Stimulated activated CD4-positive, alpha-beta T cell treated with anti-CD3 and anti-CD28 coated beads, TNF-alpha, amount 100 ng/mL, for 1 hour (primary cell): ENCODE results near the gene KIRREL1.

Source experiments
- DNase-seq, 3 donors: peaks; one replicate each; pipeline ENCODE4 v3.0.0-alpha.2; 2020; ENCODE audit warnings: low read depth in 3 of 3, low spot score in 1 of 3

KIRREL1 gene

DNA sequence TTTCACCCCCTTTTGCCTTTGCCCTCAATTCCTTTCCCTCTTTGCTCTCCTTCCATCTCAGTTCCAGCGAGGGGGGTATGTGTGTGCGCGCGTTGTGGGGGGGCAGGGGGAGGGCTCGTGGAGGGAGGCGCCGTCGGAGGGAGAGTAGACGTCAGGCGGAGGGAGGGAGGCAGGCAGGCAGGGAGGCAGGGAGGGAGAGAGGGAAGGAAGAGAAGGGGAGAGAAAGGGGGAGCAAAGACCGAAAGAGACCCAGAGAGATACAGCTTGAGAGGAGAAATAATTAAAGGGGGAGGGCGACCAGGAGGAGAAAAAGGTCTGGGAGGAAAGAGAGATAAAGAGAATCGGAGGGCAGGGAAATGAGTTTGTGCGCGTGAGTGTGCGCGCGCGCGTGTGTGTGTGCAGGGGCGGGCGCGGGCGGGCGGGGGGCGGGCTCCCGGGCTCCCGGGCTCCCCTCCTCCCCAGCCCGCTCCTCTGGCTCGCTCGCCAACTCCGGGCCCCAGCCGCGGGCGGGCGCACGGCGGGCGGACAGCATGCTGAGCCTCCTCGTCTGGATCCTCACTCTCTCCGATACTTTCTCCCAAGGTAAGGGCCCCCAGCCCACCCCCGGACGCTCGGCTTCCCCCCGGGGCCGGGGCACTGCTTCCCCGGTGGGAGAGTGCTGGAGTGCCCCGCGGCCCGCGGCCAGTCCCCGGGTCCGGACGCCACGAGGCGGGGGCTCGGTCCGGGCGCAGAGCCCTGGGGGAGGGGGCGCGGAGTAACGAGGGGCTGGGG is at the start of gene KIRREL1:
Gene KIRREL1 (plus strand): TSS at position 499 of the 771 bp plus-strand sequence. CDS start 32 bp downstream, at position 531.
- no peak for DNase-seq

DNA sequence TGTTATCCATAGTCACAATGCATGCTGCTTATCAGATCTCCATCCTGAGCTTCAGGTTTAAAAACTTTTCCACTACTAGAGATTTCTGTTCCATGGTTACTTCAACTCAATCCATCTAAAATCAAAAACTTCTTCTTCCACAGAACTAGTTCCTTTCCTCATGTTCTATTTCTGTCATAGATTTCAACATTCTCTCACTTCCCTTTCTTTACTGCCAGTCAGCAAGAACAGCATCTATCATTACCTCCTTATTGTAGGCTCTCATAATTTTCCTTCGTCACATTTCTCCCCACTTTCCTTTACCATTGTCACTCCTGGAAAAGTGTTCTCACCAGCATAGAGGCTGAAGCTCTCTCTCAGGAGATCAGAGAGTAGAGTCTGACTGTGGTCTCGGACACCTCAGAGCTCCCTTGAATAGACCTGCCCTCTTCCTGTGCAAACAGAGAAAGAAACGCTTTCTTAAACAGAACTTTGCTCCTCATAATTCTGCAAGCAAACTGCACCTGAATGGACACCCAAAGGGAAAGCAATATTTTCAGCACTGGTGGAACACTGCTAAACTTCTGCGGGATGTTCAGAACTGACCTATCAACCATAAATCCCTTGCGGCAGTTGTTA is 48.7 kb upstream of the KIRREL1 start:
- no peak for DNase-seq

DNA sequence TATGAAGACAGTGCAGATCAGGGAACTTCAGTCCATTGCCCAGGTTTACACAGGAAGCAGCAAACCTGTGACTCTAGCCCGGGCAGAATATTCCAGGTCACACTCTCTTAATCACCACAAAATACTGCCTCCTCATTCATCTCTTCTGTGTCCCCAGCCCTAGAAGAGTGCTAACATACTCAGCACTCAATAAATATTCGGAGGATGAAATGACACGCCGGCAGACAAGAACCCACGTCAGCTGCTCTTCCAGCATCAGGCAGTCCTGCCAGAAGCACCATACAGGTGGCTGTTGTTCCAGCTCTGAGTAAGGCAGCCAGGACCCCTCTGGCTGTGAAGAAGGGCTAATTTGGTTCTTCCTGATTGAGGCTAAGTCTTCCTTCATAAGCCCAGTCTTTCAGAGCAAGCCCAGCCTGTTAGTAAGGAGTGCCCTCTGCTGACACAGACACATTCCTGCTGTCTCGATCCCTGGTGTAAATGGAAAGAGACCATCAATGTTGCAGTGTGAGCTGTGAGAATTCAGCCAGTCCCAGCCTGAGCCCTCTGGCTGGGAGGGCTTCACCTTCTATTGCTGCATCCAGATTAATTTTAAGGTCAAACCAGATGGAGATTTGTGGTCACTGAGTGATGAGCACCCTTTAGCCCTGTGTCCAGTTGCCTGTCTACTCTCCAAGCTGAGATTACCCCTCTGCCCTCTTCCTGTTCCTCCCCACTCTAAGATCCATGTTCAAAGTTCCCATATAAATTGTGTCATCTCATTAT is 45.0 kb upstream of the KIRREL1 start:
- no peak for DNase-seq

DNA sequence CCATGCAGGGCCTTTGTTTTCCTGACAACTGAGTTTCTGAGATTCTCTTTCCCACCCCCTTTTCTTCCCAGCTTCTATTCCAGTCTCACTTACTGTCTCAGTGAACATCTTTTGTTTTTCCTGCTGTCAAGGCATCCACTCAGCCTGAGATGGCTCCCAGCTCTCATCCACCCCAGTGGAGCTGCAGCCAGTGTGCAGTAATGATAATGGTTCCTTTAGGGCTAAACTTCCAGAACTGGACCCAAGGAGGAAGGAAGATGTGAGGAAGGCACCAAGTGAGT is 44.4 kb upstream of the KIRREL1 start:
- no peak for DNase-seq

DNA sequence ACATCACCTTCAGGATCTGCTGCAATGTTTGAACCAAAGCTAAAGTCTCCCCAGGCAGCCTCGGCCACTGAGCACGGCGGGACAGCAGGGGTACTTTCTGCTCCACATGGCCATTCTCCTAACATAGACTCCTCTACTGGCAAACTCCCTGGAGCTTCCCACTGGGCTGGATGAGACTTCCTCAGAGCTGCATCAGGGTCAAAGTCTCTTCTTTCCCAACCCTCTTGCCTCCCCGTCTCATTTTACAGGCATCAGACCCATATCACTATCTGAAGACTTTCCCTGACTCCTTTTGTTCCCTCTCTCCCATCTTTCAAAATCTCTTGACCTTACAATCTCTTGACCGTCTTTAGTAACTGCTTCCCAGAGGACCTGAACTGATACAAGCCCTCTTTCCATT is 42.2 kb upstream of the KIRREL1 start:
- no peak for DNase-seq

DNA sequence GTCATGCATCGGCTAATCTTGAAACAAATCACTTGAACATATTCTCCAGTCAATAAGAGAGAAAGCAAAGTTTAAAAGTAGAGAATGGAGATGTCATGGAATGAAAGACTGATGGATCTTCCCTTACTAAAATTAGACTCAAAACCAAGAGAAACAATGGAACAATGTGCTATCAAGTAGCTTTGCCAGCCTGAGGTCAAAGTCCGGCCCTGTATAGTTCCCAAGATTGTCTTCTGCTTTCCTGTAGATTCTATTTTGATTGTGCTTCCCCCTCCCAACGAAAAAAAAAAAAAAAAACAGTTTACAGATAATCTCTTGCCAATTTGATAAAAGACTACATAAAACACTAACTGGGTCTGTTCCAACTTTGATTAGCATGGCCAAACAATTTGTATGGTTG is 40.8 kb upstream of the KIRREL1 start:
- DNase-seq = no peak

DNA sequence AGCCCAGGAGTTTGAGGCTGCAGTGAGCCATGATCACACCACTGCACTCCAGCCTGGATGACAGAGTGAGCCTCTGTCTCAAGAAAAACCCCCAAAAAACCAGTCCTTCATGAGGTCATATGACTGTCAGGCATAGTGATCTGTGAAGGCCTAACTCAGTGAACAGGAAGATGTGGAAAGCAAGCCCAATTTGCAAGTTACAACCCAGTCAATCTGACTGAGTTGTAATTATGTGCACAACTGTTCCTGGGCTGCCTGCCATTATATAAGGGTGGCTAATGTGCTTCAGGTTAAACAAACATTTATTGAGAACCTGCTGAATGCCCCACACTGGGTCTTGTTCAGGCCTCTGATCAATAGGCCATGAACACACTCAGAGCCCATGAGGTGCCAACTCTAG is 38.2 kb upstream of the KIRREL1 start:
- no peak for DNase-seq

DNA sequence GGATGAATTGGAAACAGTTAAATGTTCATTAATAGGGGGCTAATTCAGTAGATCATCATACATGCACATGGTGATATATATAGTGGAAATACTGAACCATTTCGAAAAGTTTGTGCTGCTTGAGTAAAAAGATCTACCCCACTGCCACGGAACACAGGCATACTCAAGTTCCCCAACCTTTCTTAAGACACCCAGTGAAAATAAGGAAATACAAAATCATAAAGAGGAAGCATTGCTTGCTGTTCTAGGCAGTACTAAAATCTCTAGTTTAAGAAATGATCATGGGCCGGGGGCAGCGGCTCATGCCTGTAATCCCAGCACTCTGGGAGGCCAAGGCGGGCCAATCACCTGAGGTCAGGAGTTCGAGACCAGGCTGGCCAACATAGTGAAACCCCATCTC is 37.6 kb upstream of the KIRREL1 start:
- DNase-seq = no peak

DNA sequence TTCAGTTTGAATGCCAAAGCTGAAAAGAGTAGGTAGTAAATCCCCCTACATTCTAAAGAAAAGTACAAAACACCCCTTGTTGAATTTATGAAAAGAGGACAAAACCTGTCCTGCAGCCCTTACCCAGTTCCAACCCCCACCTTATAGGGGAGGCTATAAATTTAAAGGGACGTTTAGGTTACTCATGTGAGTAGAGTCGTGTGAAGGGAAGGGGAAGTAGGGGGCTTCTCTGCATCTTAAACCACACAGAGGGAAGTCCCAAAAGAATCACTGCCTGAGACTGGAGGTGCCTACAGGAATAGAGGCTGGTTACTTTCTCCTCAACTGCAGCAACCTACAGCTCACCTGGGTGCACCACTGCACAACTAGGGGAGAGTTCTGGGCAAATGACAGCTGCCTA is 36.7 kb upstream of the KIRREL1 start:
- DNase-seq = no peak

DNA sequence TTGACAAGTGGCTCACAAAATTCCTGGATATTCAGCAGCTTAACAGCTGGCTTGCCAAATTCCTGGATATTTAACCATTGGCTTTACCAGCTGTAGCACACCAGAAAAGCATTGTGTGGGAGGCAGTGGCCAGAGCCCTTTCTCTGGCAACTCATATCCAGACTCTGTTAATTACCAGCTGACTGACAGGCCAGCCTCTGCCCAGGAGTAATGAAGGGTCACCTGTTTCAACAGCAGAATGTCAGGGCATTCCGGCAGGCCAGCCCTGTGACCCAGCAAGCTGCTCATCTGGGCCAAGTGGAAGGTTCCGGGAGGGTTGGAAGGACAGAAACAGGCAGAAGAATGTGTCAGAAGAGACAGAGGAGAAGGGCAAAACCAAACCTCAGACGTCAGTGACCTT is 35.2 kb upstream of the KIRREL1 start:
- no peak for DNase-seq

DNA sequence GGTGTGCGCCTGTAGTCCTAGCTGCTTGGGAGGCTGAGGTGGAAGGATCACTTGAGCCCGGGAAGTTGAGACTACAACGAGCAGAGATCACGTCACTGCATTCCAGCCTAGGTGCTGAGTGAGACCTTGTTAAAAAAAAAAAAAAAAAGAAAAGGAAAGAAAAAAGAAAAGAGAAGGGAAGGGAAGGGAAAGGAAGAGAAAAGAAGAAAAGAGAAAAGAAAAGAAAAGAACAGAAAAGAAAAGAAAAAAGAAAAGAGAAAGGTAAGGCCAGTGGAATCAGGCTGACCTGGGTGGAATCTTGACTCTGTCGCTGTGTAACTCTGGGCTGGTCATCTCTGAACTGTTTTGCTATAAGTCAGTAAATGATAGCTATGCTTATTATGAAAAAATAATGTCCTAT is 33.7 kb upstream of the KIRREL1 start:
- no peak for DNase-seq

DNA sequence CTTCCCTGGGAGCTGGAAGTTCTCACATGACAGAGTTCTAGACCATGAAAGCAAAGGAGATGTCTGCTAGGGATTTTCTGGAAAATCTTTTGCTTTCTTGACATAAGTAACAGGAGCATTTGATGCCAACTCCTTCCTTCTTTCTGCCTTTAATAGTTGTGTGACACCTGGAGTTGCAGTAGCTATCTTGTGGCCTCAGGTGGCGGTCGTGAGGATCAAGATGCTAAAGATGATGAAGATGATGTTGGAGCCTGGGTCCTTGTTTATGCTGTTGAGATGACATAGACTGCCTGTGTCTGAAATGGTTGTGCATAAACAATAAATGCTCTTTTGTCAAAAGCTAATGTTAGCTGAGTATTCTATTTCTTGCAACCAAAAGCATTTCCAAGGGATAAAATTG is 32.7 kb upstream of the KIRREL1 start:
- DNase-seq = no peak

DNA sequence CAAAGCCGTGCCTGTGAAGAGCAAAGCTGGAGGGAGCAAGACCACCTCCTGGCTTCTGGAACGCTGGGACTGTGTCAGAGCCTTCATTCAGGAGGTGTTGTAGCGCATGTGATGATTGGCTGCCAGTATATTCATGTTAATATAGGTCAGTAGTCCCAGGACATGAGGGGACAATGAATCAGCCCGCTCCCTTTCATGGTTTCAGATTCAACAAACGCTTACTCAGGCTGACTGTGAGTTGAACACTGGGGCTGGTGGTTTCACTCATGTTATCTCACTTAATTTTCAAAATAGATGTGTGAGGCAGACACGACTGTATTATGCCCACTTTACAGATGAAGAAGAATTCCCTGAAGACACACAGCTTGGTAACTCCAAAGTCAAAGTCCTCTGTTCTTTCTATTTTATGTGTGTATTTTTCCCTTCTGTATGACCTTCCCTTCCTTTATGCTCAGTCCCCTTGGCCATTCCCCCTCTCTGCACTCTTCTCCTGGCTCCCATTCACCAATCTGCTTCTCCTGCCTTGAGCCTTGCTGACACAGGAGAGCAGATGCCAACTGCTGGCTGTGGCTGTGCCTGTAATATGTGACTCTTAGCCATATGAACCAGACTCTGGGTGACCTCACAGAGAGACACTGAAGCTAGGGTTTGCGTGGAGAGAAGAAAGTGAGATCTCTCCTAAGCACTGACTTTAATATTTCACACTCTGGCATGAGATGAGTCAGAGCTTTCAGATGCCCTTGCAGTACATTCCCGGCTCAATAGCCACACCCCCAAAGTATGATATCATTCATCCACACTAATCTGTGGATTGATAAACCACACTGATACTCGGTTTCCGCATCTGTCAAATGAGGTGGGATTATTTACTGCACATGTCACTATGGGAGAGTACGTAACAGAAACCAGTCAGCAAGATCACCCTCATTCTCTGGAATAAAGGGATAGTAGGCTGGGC is 31.4 kb upstream of the KIRREL1 start:
- no peak for DNase-seq

DNA sequence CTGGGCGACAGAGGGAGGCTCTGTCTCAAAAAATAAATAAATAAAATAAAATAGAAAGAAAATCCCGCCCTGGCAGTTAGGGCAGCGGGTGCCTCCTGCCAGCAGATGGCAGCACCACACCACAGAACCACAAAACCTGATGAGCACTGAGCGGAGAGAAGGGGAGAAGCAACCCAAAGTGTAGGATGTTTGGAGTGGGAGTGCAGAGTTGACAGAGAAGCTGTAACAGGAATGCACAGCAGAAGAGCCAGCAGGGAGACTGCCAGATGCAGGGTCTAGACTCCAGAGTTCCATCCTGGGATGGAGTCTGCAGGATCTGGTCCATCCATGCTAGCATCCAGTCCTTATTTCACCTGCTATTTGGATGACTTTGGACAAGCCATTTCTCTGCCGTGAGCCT is 29.7 kb upstream of the KIRREL1 start:
- peak in 2 of 3 donors; percentile 3 to 33 for DNase-seq

DNA sequence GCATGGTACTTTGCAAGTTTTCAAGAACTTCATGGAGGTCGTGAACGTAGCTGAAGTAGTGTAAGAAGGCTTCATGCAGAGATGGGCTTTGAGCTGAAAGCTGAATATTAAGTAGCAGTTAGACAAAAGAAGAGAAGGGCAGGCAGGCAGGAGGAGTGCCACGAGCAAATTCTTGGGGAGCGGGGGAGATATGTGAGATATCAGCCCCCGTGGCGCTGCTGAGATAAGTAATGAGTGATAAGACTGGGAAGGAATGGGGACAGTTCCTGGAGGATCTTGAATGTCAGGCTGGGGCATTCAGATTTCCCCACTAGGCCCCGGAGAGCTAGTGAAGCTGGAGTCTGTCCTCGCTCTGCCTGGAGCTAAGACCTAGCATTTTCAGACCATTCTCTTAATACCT is 27.9 kb upstream of the KIRREL1 start:
- DNase-seq = no peak

DNA sequence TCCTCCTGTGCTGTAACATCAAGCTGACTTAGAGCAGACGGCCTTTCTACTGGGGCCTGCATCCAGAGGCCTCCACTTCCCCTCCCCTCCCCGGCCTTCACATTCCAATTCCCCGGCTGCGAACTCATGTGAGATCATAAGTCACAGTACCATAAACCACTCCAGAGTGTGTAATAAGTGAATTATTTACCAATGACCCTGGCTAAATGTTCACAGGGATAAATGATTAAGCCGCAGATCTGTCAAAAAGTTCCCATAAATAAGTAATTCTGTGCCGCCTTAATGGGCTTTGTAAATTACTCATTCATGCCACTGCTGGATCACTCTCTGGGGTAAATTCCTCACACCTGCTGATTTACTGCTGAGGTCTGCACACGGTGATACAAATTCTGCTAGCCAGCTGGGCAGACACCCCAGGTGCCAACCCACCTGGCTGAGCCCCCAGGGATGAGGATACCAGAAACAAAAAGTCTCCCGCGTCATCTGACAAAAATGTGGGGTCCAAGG is 27.4 kb upstream of the KIRREL1 start:
- DNase-seq = no peak

DNA sequence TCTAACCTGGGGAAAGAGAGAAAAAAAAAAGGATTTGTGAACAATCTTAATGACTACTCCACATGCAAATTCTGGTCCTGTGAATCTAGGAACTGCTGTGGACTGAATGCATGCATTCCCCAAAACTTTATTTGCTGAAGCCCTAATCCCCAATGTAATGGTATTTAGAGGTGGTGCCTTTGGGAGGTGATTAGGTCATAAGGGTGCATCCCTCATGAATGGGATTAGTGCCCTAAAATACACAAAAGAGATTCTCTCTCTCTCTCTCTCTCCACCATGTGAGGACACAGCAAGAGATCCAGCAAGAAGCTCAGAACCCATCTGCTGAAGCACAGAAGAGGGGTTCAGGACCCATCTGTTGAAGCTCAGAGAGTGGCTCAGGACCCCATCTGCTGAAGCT is 26.2 kb upstream of the KIRREL1 start:
- DNase-seq = no peak

DNA sequence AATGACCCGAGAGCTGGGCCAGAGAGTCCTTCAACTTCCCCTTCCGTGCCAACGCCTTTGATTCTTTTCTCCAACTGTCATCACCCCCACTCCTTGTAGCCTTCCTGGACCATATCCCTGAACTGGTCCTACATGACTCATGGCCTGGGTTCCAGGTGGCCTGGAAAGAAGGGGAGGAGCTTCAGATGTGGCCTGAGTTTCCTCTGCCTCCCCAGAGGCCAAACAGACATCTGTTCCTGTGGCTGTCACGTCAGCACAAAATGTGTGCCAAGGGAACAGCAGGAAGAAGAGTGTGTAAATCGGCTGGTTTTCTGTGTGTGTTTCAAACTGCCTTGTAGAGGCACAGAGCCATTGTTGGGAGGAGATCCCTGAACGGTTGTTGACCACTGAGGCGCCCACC is 24.9 kb upstream of the KIRREL1 start:
- no peak for DNase-seq

DNA sequence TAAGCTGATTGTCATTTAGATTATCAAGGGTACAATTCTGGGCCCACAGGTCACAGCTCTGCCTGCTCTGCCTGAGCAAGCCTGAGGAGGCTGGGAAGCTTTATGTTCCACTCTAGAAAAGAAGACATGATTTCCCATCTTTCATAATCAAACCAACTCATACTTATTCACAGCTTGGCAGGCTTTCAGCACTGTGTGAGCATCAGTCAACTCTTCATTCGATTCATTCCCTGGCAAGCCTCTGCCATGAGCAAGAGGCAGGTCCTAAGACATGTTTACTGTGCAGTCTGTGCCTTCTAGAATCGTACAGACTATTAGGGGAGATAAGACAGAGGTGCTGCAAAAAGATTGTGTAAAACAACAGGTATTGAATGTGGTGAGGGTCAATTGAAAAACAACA is 24.5 kb upstream of the KIRREL1 start:
- DNase-seq = no peak

DNA sequence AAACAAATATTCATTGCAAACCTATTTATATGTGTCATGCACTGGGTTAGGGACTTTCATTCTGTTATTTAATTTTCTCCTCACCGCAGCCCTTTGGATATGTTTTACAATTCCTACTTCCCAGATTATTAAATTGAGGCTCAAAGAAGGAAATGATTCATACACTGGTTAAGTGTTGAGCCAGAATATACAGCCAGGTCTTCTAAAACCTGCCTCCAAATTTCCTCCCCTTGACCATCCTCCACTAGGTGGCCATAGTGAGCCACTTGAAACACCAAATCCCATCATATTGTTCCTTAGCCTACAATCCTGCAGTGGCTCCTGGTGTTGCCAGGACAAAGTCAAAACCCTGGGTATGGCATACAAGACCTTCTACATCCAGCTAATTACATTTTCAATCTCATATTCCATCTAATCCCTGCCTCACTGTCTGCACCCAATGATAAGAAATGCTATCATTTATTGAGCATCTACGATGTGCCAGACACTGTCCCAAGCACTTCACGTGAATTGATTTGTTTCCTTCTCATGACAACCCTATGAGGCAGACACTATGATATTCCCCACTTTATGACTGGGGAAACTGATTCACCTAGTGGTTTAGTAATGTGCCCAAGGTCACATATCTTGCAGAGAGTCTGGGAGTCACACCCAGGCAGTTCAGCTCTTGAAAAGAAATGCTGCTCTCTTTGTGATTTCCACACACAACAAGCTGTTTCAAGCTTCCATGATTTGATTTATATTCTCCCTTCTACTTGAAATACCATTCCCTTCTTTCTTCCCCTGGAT is 23.6 kb upstream of the KIRREL1 start:
- no peak for DNase-seq
